WTC11 (cell line): ENCODE results near the gene HSPA6. TPM values are rescaled to one million over a fixed set of nuclear protein-coding genes. Genes with fewer than 3 reads are reported as not detected.
A peak's percentile ranks its signal among the peaks of the same experiment; 100 is the strongest.
"Not testable (repeated sequence)": the region's sequence is repeated elsewhere in the genome, so short reads cannot be mapped to it uniquely, and the experiment has no call there.

Source experiments
- ATAC-seq: fragments of 200-7000 bp; cut with Tn5 transposase; 2 replicates; pipeline ENCODE4 v1.10.0; 2021; ENCODE audit warnings: mild to moderate bottlenecking, moderate library complexity
- CTCF ChIA-PET: fragments of 300-600 bp; sonication (Branson Sonifier 250); formaldehyde crosslinking; loops from one replicate; lab custom pipeline; 2021; ENCODE audit warnings: antibody characterized with exemption; lab: Charles Lee
- POLR2A ChIA-PET: fragments of 350-600 bp; sonication (Branson Sonifier 250); formaldehyde crosslinking; loops from one replicate; lab custom pipeline; 2021; ENCODE audit warnings: antibody characterized with exemption; lab: Charles Lee
- DNase-seq: peaks from one replicate; pipeline ENCODE4 v3.0.0; 2021; ENCODE audit warnings: low spot score
- H3K27ac Mint-ChIP-seq: 2 replicates; pipeline ENCODE4 v1.8.0; 2021; ENCODE audit warnings: mixed read lengths
- H3K27me3 Mint-ChIP-seq: 2 replicates; pipeline ENCODE4 v1.8.0; 2021; ENCODE audit warnings: low read depth, mild to moderate bottlenecking, moderate library complexity, mixed read lengths
- H3K36me3 Mint-ChIP-seq: 2 replicates; pipeline ENCODE4 v1.8.0; 2021; ENCODE audit warnings: mixed read lengths
- H3K4me1 Mint-ChIP-seq: 2 replicates; pipeline ENCODE4 v1.8.0; 2022; ENCODE audit warnings: mixed read lengths
- H3K4me3 Mint-ChIP-seq: 2 replicates; pipeline ENCODE4 v1.8.0; 2021; ENCODE audit warnings: mild to moderate bottlenecking, moderate library complexity, mixed read lengths
- H3K9me3 Mint-ChIP-seq: 2 replicates; pipeline ENCODE4 v1.8.0; 2021; ENCODE audit warnings: mixed read lengths
- ETV6 ChIP-seq: sonication (generic); formaldehyde crosslinking; IDR thresholded peaks from 2 replicates; pipeline ENCODE4 v1.8.1; 2022; ENCODE audit warnings: mild to moderate bottlenecking, missing genetic modification reagents
- IRF2 ChIP-seq: sonication (generic); formaldehyde crosslinking; IDR thresholded peaks from 2 replicates; pipeline ENCODE4 v1.8.0; 2022; ENCODE audit warnings: low read depth, missing genetic modification reagents, borderline replicate concordance
- MYBL2 ChIP-seq: sonication (generic); formaldehyde crosslinking; IDR thresholded peaks from 2 replicates; pipeline ENCODE4 v1.8.1; 2023; ENCODE audit warnings: mild to moderate bottlenecking, moderate library complexity, missing genetic modification reagents
- NR2C2 ChIP-seq: sonication (generic); formaldehyde crosslinking; IDR thresholded peaks from 2 replicates; pipeline ENCODE4 v1.8.0; 2022; ENCODE audit warnings: mild to moderate bottlenecking, missing genetic modification reagents
- PRRX2 ChIP-seq: fragments of 250-450 bp; sonication (Bioruptor Pico); IDR thresholded peaks from 2 replicates; pipeline ENCODE4 v1.8.0; 2021; ENCODE audit warnings: mild to moderate bottlenecking
- RELA ChIP-seq: sonication (generic); formaldehyde crosslinking; IDR thresholded peaks from 2 replicates; pipeline ENCODE4 v1.8.1; 2022; ENCODE audit warnings: missing genetic modification reagents, mild to moderate bottlenecking, borderline replicate concordance
- TCF7 ChIP-seq: sonication (generic); formaldehyde crosslinking; IDR thresholded peaks from 2 replicates; pipeline ENCODE4 v1.8.0; 2022; ENCODE audit warnings: mild to moderate bottlenecking, low read depth, missing genetic modification reagents, moderate library complexity
- TEAD4 ChIP-seq: sonication (generic); formaldehyde crosslinking; IDR thresholded peaks from 2 replicates; pipeline ENCODE4 v1.8.0; 2022; ENCODE audit warnings: mild to moderate bottlenecking, missing genetic modification reagents
- ZNF138 ChIP-seq: sonication (generic); formaldehyde crosslinking; conservative IDR thresholded peaks from 2 replicates; pipeline ENCODE4 v1.8.1; 2022; ENCODE audit warnings: mild to moderate bottlenecking, moderate library complexity, missing genetic modification reagents
- total RNA-seq: library from RNA; stranded (reverse); gene quantifications from 3 replicates; pipeline ENCODE4 v1.2.3, GENCODE V29; 2021
- TF ChIP-seq, protein P1 (sequence below): fragments of 250-450 bp; sonication (Bioruptor Pico); conservative IDR thresholded peaks from 2 replicates; pipeline ENCODE4 v1.9.0; 2021; ENCODE audit warnings: mild to moderate bottlenecking
- TF ChIP-seq, protein P2 (sequence below): fragments of 250-450 bp; sonication (Bioruptor Pico); IDR thresholded peaks from 2 replicates; pipeline ENCODE4 v1.8.0; 2021; ENCODE audit warnings: mild to moderate bottlenecking
- TF ChIP-seq, protein P3 (sequence below): sonication (generic); formaldehyde crosslinking; IDR thresholded peaks from 2 replicates; pipeline ENCODE4 v1.8.1; 2022; ENCODE audit warnings: mild to moderate bottlenecking, moderate library complexity, missing genetic modification reagents
- TF ChIP-seq, protein P4 (sequence below): sonication (generic); formaldehyde crosslinking; IDR thresholded peaks from 2 replicates; pipeline ENCODE4 v1.8.1; 2023; ENCODE audit warnings: mild to moderate bottlenecking, moderate library complexity, missing genetic modification reagents
- TF ChIP-seq, protein P5 (sequence below): fragments of 250-450 bp; sonication (Bioruptor Pico); IDR thresholded peaks from 2 replicates; pipeline ENCODE4 v1.9.0; 2021; ENCODE audit warnings: mild to moderate bottlenecking
- TF ChIP-seq, protein P6 (sequence below): fragments of 250-450 bp; sonication (Bioruptor Pico); IDR thresholded peaks from 2 replicates; pipeline ENCODE4 v2.1.2; 2022; ENCODE audit warnings: mild to moderate bottlenecking, moderate library complexity

Gene HSPA6
- total RNA-seq, 1 experiment from 2014 or later: 0.22 TPM

DNA sequence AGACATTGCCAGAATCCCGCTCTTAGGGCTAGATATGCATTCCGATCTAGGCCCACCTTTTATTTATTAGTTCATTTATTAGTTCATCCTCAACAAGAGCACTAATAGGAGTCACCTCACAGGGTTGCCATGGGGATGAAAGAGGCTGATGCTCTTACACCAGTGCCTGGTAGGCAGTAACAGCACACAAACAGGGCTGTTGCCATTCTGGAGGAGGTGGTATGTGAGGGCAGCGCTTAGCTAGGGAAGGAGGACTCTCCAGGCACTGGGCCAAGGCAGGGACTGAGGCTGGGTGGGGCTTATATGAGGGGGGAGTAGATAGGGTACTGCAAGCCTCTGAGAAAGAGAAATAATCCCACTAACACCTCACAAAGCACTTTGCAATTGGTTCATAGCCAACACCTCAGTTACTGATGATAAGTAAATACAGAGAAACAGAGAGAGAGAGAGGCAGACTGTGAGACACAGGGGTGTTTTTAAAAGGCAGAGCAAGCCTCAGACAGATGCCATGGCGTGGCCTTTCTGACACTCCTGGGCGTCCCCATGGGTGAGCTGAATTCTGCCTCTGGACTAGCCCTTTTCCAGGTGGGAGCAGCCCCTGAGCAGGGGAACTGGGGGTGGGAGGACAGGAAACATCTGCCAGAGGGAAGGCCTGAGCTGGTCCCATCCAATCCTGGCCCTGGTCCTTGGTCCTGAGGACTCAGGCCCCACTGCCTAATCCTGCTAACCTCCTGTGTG is 13.2 kb upstream of the HSPA6 start (continued):
- TF ChIP-seq, protein P1, sequence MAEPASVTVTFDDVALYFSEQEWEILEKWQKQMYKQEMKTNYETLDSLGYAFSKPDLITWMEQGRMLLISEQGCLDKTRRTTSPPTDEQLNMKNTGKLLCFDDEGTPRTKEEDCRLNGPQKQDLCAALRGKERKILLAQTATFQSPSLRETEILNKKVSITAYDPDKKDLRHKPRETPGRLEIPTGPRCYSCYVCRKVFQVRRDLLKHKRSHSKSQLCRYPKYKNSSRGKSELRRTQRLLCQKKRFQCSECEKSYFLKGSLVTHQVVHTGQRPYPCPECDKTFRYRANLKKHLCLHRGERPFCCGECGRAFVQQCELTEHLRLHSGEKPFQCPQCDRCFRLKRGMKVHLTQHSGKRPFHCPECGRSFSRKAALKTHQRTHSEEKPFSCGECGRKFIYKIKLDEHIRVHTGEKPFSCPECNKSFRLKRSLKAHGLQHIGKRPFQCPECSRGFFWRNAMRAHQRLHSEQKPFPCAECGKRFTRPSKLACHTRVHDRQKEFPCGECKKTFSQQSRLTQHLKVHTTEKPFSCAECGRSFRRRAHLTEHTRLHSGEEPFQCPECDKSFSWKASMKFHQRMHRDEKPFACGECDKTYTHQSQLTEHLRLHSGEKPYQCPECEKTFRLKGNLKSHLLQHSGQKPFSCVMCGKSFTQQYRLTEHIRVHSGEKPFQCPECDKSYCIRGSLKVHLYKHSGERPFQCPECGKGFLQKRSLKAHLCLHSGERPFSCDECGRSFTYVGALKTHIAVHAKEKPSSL (CRISPR knock-in tag): no peak
- no peak for TF ChIP-seq MYBL2
- TF ChIP-seq, protein P2, sequence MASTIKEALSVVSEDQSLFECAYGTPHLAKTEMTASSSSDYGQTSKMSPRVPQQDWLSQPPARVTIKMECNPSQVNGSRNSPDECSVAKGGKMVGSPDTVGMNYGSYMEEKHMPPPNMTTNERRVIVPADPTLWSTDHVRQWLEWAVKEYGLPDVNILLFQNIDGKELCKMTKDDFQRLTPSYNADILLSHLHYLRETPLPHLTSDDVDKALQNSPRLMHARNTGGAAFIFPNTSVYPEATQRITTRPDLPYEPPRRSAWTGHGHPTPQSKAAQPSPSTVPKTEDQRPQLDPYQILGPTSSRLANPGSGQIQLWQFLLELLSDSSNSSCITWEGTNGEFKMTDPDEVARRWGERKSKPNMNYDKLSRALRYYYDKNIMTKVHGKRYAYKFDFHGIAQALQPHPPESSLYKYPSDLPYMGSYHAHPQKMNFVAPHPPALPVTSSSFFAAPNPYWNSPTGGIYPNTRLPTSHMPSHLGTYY (CRISPR knock-in tag): no peak

DNA sequence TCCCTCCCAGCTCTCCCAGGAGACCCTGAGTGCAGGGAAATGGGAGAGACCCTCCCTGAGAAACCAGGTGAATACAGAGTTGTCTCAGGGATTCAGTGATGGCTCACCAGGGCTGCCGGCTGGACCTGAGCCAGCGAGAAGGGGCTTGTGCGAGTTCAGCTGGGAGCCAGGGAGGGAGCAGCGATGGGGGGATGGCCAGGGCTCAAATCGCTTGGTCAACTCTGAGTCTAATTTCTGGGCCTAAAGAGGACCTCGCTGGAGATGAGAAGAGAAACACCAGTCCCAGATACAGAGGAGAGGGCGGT is 12.6 kb upstream of the HSPA6 start:
- ATAC-seq: no peak
- TF ChIP-seq, protein P3, sequence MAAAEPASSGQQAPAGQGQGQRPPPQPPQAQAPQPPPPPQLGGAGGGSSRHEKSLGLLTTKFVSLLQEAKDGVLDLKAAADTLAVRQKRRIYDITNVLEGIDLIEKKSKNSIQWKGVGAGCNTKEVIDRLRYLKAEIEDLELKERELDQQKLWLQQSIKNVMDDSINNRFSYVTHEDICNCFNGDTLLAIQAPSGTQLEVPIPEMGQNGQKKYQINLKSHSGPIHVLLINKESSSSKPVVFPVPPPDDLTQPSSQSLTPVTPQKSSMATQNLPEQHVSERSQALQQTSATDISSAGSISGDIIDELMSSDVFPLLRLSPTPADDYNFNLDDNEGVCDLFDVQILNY (CRISPR knock-in tag): no peak
- TF ChIP-seq NR2C2 (CRISPR knock-in tag): no peak
- TF ChIP-seq, protein P4, sequence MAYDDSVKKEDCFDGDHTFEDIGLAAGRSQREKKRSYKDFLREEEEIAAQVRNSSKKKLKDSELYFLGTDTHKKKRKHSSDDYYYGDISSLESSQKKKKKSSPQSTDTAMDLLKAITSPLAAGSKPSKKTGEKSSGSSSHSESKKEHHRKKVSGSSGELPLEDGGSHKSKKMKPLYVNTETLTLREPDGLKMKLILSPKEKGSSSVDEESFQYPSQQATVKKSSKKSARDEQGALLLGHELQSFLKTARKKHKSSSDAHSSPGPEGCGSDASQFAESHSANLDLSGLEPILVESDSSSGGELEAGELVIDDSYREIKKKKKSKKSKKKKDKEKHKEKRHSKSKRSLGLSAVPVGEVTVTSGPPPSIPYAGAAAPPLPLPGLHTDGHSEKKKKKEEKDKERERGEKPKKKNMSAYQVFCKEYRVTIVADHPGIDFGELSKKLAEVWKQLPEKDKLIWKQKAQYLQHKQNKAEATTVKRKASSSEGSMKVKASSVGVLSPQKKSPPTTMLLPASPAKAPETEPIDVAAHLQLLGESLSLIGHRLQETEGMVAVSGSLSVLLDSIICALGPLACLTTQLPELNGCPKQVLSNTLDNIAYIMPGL: no peak
- no peak for TF ChIP-seq ZNF138 (CRISPR knock-in tag)
- TF ChIP-seq IRF2 (CRISPR knock-in tag): no peak
- TF ChIP-seq RELA (CRISPR knock-in tag): no peak
- no peak for TF ChIP-seq PRRX2 (CRISPR knock-in tag)
- TF ChIP-seq ETV6 (CRISPR knock-in tag): no peak
- TF ChIP-seq, protein P5, sequence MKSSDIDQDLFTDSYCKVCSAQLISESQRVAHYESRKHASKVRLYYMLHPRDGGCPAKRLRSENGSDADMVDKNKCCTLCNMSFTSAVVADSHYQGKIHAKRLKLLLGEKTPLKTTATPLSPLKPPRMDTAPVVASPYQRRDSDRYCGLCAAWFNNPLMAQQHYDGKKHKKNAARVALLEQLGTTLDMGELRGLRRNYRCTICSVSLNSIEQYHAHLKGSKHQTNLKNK (CRISPR knock-in tag): no peak
- TF ChIP-seq TCF7 (CRISPR knock-in tag): no peak
- TF ChIP-seq, protein P6, sequence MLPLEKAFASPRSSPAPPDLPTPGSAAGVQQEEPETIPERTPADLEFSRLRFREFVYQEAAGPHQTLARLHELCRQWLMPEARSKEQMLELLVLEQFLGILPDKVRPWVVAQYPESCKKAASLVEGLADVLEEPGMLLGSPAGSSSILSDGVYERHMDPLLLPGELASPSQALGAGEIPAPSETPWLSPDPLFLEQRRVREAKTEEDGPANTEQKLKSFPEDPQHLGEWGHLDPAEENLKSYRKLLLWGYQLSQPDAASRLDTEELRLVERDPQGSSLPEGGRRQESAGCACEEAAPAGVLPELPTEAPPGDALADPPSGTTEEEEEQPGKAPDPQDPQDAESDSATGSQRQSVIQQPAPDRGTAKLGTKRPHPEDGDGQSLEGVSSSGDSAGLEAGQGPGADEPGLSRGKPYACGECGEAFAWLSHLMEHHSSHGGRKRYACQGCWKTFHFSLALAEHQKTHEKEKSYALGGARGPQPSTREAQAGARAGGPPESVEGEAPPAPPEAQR (CRISPR knock-in tag): no peak
- TF ChIP-seq TEAD4 (CRISPR knock-in tag): no peak
- Mint-ChIP-seq H3K27ac (no peak overlapping the region), H3K4me1 (peaks cover 24% of the 10 kb centered on the region), H3K36me3 (no peaks in the 10 kb centered on the region), H3K27me3 (no peaks in the 10 kb centered on the region), H3K9me3 (no peaks in the 10 kb centered on the region), H3K4me3 (no peak overlapping the region)
- POLR2A ChIA-PET: no interaction called here
- CTCF ChIA-PET: no interaction called here
- DNase-seq: no peak

DNA sequence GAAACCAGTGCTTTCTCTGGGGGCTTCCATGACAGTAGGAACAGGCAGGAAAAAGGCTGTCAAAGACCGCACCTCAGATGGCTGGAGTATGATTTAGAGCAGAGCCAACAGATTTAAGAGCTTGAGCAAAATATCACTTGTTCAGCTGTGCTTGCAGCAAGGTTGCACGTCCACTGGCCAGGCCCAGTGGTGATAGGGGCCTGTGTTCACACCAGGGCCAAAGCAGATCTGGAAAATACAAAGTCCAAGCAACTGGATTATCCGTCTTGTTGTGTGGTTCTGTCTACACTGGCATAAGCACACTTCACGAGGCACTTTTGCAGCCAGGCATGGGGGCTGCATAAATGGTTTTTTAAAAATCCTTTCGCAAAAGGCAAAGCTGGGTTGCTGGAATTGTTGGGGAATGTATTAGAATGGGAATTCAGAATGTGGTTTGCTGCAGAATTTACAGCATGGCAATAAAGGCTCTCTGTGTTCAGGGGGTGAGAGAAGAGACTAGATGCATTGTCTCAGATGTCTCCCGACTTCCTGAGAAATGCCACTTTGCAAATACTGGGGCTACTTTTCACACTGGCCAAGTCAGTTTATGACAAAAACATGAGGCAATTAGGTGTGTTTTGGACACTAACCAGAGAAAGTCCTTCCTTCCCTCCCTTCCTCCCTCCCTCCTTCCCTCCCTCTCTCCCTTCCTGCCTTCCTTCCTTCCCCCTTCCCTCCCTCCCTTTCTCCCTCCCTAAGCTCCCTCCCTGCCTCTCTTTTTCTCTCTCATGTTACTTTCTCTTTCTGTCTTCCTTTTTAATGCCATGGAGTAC is 11.5 kb upstream of the HSPA6 start:
- H3K36me3 Mint-ChIP-seq, H3K4me3 Mint-ChIP-seq, H3K9me3 Mint-ChIP-seq, CTCF ChIA-PET, H3K27me3 Mint-ChIP-seq, H3K27ac Mint-ChIP-seq, POLR2A ChIA-PET, DNase-seq: not testable (repeated sequence)
- ATAC-seq: 0 out of 2 replicates have a peak, but pooled peaks have one; percentile 18
- H3K4me1 Mint-ChIP-seq: peaks cover 18% of the 10 kb centered on the region

DNA sequence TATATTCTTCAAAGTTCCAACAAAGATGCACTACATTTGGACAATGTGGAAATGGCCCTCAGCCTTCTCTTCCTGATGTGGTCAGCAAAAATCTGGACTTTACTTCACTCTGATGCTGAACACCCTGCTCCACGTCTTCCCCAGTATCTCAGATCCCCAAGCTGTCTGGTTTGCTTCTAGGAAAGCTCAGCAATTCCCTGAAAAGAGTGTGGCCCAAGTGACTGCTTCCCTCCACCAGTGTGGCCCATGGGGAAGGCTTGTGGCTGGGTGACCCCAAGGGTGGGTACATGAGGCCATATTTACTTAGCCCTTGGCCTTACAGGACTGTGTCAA is 10.9 kb upstream of the HSPA6 start:
- H3K36me3 Mint-ChIP-seq, POLR2A ChIA-PET: not testable (repeated sequence)

DNA sequence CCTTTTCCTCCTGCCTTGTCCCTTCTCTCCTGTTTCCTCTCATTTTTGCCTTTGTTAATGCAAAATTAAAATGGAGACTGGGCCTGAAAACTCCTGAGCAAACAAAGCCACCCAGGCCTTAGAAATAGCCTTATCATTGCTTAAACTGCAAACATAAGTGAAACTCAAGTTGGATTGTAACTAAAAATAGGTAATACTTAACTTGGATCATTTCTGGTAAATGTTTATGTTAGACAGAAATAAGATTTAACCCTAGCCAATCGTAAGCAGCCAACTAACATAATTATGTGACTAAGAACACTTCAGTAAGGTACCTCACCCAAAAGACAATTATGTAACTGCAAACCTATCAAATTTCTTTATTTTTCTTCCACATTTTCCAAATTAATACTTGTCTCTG is 10.4 kb upstream of the HSPA6 start:
- H3K4me3 Mint-ChIP-seq, ATAC-seq, DNase-seq, H3K27ac Mint-ChIP-seq, POLR2A ChIA-PET, CTCF ChIA-PET, H3K36me3 Mint-ChIP-seq, H3K9me3 Mint-ChIP-seq, H3K27me3 Mint-ChIP-seq: not testable (repeated sequence)
- peaks cover 22% of the 10 kb centered on the region for H3K4me1 Mint-ChIP-seq

More for the DNA sequence above, 10.9 kb upstream of the HSPA6 start:
- CTCF ChIA-PET, H3K9me3 Mint-ChIP-seq, DNase-seq, H3K27me3 Mint-ChIP-seq, H3K27ac Mint-ChIP-seq, H3K4me3 Mint-ChIP-seq: not testable (repeated sequence)
- ATAC-seq: 0 out of 2 replicates have a peak, but pooled peaks have one; percentile 32
- H3K4me1 Mint-ChIP-seq: peaks cover 21% of the 10 kb centered on the region
